GM21825 (cell line): Measurements from ENCODE around the gene SCMH1.
"Not testable (repeated sequence)": the region's sequence is repeated elsewhere in the genome, so short reads cannot be mapped to it uniquely, and the experiment has no call there.

Experiments
- ATAC-seq: cut with Tn5 transposase; IDR thresholded peaks from one replicate; pipeline ENCODE4 v1.9.1; 2021; ENCODE audit warnings: mild to moderate bottlenecking, moderate library complexity; ENCODE audit not compliant: unreplicated experiment

SCMH1 gene

GRCh38 chr1:41158147-41158875 is 83.8 kb downstream of the SCMH1 start:
- no peak for ATAC-seq

- no peak for ATAC-seq
These were observed 87.0 kb downstream of the SCMH1 start for GRCh38 chr1:41155105-41155504.

GRCh38 chr1:41153750-41154274 is 88.3 kb downstream of the SCMH1 start:
- ATAC-seq = no peak

- ATAC-seq = no peak
These were observed 89.5 kb downstream of the SCMH1 start for GRCh38 chr1:41152622-41153044.

- no peak for ATAC-seq
These were observed 90.3 kb downstream of the SCMH1 start for GRCh38 chr1:41151846-41152245.

GRCh38 chr1:41149570-41149969 is 92.5 kb downstream of the SCMH1 start:
- no peak for ATAC-seq

GRCh38 chr1:41144285-41144684 is 97.8 kb downstream of the SCMH1 start:
- ATAC-seq = no peak

- ATAC-seq = no peak
These were observed 103.6 kb downstream of the SCMH1 start for GRCh38 chr1:41138549-41138948.

GRCh38 chr1:41135196-41135947 is 106.7 kb downstream of the SCMH1 start:
- no peak for ATAC-seq

- ATAC-seq = not testable (repeated sequence)
These were observed 107.8 kb downstream of the SCMH1 start for GRCh38 chr1:41134325-41134724.

- no peak for ATAC-seq
These were observed 119.1 kb downstream of the SCMH1 start for GRCh38 chr1:41122851-41123518.

GRCh38 chr1:41122148-41122547 is 120.0 kb downstream of the SCMH1 start:
- ATAC-seq = no peak

- ATAC-seq = no peak
These were observed 123.5 kb downstream of the SCMH1 start for GRCh38 chr1:41118645-41119044.

- not testable (repeated sequence) for ATAC-seq
These were observed 124.9 kb downstream of the SCMH1 start for GRCh38 chr1:41117241-41117640.

GRCh38 chr1:41110736-41111135 is 131.4 kb downstream of the SCMH1 start:
- ATAC-seq = no peak

- no peak for ATAC-seq
These were observed 131.8 kb downstream of the SCMH1 start for GRCh38 chr1:41110286-41110685.

- ATAC-seq = no peak
These were observed 132.6 kb downstream of the SCMH1 start for GRCh38 chr1:41109310-41110197.

GRCh38 chr1:41108696-41109275 is 133.3 kb downstream of the SCMH1 start:
- no peak for ATAC-seq

GRCh38 chr1:41103766-41104165 is 138.3 kb downstream of the SCMH1 start:
- no peak for ATAC-seq

GRCh38 chr1:41102653-41103052 is 139.5 kb downstream of the SCMH1 start:
- no peak for ATAC-seq
